C4-2B (cell line): Measurements from ENCODE around the gene IL16.

Source experiments
- CTCF ChIP-seq: fragments of 450-650 bp; conservative IDR thresholded peaks from 2 replicates; pipeline ENCODE4 v1.5.1; 2017; ENCODE audit warnings: mild to moderate bottlenecking
- ZFX ChIP-seq: fragments of 450-650 bp; IDR thresholded peaks from 2 replicates; pipeline ENCODE4 v1.6.1; 2017

DNA sequence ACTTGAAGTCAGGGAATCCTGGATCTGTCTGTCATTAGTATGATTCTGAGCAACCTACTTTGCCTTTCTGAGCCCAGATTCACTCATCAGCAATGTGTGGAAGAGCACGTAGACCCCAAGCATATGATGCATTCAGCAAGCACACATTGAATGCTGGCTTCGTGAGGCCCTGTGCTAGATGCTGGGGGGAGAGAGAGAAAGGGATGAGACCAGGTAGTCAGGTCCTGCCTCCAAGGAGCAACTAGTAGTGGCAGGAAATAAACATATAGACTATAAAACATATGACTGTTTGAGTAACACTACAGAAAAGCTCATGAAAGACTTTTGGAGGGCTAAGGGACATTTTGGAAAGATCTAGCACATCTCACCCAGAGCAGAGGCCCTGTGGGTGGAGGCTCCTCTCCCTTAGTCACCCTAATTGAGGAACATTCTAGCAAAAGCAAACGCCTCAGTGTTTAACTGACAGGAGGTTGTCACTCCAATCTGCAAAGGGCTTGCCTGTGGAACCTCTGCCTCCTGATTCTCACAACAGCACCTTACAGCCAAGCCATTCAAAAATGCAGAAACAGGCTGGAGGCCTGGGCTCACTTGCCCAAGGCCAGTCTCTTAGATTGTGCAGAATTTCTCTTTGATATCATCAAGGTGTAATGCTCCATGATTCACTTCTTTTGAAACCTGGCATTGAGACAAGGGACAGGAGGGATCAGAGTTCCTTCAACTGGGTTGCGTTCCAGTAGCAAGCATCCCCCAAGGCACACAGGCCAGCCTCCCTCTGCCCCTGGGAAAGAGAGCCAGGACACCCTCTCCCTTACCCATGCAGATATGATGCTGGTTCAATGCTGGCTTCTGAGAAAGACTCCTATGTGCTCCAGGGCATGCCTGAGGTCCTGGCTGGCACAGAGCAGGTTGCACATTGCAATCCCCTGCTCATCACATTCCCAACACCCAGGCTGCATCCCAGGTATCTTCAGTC is 101.2 kb downstream of the IL16 start:
- TF ChIP-seq CTCF (no peak), ZFX (no peak)
